Panc1 (cell line): ENCODE results near the gene CDC14B. TPM values are rescaled to one million over a fixed set of nuclear protein-coding genes. Genes with fewer than 3 reads are reported as not detected.

Experiments used
- ATAC-seq: fragments of 200-7000 bp; cut with Tn5 transposase; 2 replicates; pipeline ENCODE4 v1.9.1; 2020; ENCODE audit warnings: mild to moderate bottlenecking, moderate library complexity
- BruUV-seq: library from RNA; stranded (reverse); fragments of 400-500 nt; replicated peaks from 2 replicates; lab custom pipeline; 2021; lab: Mats Ljungman, UMichigan
- CTCF ChIA-PET: fragments of 300-600 bp; sonication (Branson Sonifier 250); formaldehyde crosslinking; loops from one replicate; lab custom pipeline; 2022; ENCODE audit warnings: antibody characterized with exemption; lab: Charles Lee
- POLR2A ChIA-PET: fragments of 300-600 bp; sonication (Branson Sonifier 250); formaldehyde crosslinking; loops from one replicate; lab custom pipeline; 2022; ENCODE audit warnings: antibody characterized with exemption; lab: Charles Lee
- DNase-seq: peaks from one replicate; pipeline ENCODE4 v3.0.0-alpha.2; 2010; ENCODE audit warnings: low read depth, low spot score
- H3K27ac ChIP-seq: 2 replicates; pipeline ENCODE4 v1.5.1; 2011; ENCODE audit warnings: mild to moderate bottlenecking, low read length, inconsistent platforms
- H3K27me3 ChIP-seq: fragments of 200-500 bp; sonication (Bioruptor generic); 2 replicates; pipeline ENCODE4 v1.6.0; 2014; ENCODE audit warnings: low read length, inconsistent platforms; ENCODE audit not compliant: control insufficient read depth, insufficient read depth
- H3K36me3 ChIP-seq: fragments of 200-500 bp; sonication (Bioruptor generic); 2 replicates; pipeline ENCODE4 v1.5.1; 2014; ENCODE audit warnings: inconsistent platforms, mild to moderate bottlenecking, low read length, moderate library complexity; ENCODE audit not compliant: control insufficient read depth, insufficient read depth
- H3K4me1 ChIP-seq: 2 replicates; pipeline ENCODE4 v1.5.1; 2011; ENCODE audit warnings: inconsistent platforms, mild to moderate bottlenecking, low read length, moderate library complexity; ENCODE audit not compliant: control insufficient read depth, insufficient read depth
- H3K4me3 ChIP-seq, 2 experiments: 2 replicates each; pipeline ENCODE4 v1.5.1; 2011 to 2012; ENCODE audit warnings: low read depth in 2 of 2, low read length in 2 of 2, mild to moderate bottlenecking in 2 of 2, inconsistent platforms in 1 of 2, moderate library complexity in 1 of 2
- H3K9me3 ChIP-seq: fragments of 200-500 bp; sonication (Bioruptor generic); 2 replicates; pipeline ENCODE4 v1.5.1; 2014; ENCODE audit warnings: low read depth, mild to moderate bottlenecking, inconsistent platforms, low read length, moderate library complexity; ENCODE audit not compliant: control insufficient read depth, insufficient read depth
- POLR2AphosphoS5 ChIP-seq: IDR thresholded peaks from 2 replicates; pipeline ENCODE4 v1.6.1; 2012; ENCODE audit warnings: mild to moderate bottlenecking, low read depth, low read length, moderate library complexity
- REST ChIP-seq, 2 experiments: IDR thresholded peaks; 2 replicates each; pipeline ENCODE4 v1.6.1; 2011 to 2012; ENCODE audit warnings: low read depth in 2 of 2, control low read depth in 1 of 2, low read length in 1 of 2, mild to moderate bottlenecking in 1 of 2, moderate library complexity in 1 of 2; ENCODE audit not compliant: insufficient read depth in 1 of 2
- SIN3A ChIP-seq: IDR thresholded peaks from 2 replicates; pipeline ENCODE4 v1.6.1; 2012; ENCODE audit warnings: low read depth, mild to moderate bottlenecking, low read length, moderate library complexity, borderline replicate concordance; ENCODE audit not compliant: insufficient read depth
- TCF7L2 ChIP-seq: IDR thresholded peaks from 2 replicates; pipeline ENCODE4 v1.6.1; 2011; ENCODE audit warnings: mild to moderate bottlenecking, low read depth, low read length, inconsistent platforms
- in situ Hi-C: cut with HindIII; loops from 2 replicates; pipeline ENCODE4 v1.10.0; 2016; ENCODE audit warnings: low sequenced_read_pairs, low pct_unique_long_range_greater_than_20kb
- intact Hi-C: fragments of 100-400 bp; cut with micrococcal nuclease; formaldehyde crosslinking; loops from one replicate; pipeline ENCODE4 v1.10.0; 2022; ENCODE audit not compliant: unreplicated experiment
- total RNA-seq: library from RNA; stranded (reverse); gene quantifications from one replicate; pipeline ENCODE4 v1.2.1, GENCODE V29; 2021; ENCODE audit not compliant: unreplicated experiment
- TF ChIP-seq, protein P1 (sequence below): fragments of 450-650 bp; IDR thresholded peaks from 2 replicates; pipeline ENCODE4 v1.5.1; 2017; ENCODE audit warnings: mild to moderate bottlenecking

Gene CDC14B
- total RNA-seq, 1 experiment from 2014 or later: 11.8 TPM

DNA sequence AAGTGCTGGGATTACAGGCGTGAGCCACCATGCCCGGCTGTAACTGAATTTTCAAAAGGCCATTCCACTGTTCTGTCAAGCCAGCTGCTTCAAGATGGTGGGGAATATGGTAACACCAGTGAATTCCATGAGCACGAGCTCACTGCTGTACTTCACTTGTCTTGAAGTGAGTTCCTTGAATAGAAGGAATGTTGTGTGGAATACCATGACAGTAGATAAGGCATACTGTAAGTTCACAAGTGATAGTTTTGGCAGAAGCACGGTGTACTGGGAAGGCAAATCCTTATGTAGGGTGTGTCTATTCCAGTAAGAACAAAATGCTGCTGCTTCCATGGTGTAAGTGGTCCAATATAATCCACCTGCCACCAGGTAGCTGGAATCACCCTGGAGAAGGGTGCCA, 42.1 kb upstream of the CDC14B start:
- CTCF ChIA-PET: interaction anchor here (0.6 kb wide), 1 partner anchor 189 kb away, joined by 3 read pairs; no protein-coding TSS in a partner anchor
- ATAC-seq (no peak), DNase-seq (no peak)
- no peaks in the 10 kb centered on the region for H3K9me3 ChIP-seq
- H3K4me3 ChIP-seq: no peak overlapping the region
- intact Hi-C loops (loop anchor here (5.0 kb wide), 1 partner anchor 334 kb away; no protein-coding TSS in a partner anchor), in situ Hi-C loops (no loop called here)
- POLR2A ChIA-PET: no interaction called here
- H3K4me1 ChIP-seq: no peaks in the 10 kb centered on the region
- H3K27ac ChIP-seq: no peak overlapping the region
- no peaks in the 10 kb centered on the region for H3K27me3 ChIP-seq
- no TSS peak for BruUV-seq
- TF ChIP-seq REST (IDR thresholded peaks at IDR 0.05; ENCODE audit: insufficient read depth in 1 of 2, low read depth in 2 of 2, low read length in 1 of 2): no peak
- TF ChIP-seq, protein P1, sequence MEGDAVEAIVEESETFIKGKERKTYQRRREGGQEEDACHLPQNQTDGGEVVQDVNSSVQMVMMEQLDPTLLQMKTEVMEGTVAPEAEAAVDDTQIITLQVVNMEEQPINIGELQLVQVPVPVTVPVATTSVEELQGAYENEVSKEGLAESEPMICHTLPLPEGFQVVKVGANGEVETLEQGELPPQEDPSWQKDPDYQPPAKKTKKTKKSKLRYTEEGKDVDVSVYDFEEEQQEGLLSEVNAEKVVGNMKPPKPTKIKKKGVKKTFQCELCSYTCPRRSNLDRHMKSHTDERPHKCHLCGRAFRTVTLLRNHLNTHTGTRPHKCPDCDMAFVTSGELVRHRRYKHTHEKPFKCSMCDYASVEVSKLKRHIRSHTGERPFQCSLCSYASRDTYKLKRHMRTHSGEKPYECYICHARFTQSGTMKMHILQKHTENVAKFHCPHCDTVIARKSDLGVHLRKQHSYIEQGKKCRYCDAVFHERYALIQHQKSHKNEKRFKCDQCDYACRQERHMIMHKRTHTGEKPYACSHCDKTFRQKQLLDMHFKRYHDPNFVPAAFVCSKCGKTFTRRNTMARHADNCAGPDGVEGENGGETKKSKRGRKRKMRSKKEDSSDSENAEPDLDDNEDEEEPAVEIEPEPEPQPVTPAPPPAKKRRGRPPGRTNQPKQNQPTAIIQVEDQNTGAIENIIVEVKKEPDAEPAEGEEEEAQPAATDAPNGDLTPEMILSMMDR: no peak
- TF ChIP-seq SIN3A: no peak
- TF ChIP-seq TCF7L2: no peak
- no peak for TF ChIP-seq POLR2AphosphoS5
- no peaks in the 10 kb centered on the region for H3K36me3 ChIP-seq

DNA sequence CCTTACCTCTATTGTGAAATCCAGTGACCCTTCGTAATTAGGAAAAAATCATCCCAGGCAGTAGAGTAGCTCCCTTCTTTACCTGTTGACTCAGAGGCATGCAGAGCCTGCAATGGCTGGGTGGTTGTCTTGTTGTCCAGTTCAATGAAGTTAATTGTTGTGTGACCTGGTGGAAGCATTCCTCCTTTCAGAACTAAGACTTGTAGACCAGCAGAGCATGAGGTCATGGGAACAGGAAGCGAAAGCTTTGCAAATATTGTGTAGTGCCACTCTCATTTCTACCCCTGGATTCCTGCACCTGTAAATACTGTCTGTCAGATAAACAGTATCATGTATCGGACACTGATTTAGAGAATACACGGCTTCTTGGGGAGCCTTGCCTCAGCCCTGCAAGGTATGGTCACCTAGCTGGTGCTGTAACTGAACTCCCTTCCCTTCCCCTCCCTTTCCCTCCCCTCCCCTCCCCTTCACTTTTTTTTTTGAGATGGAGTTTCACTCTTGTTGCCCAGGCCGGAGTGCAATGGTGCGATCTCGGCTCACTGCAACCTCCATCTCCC, 41.1 kb upstream of the CDC14B start:
- no TSS peak for BruUV-seq
- Histone ChIP-seq H3K36me3 (no peaks in the 10 kb centered on the region), H3K9me3 (no peaks in the 10 kb centered on the region), H3K27ac (no peak overlapping the region), H3K4me3 (no peak overlapping the region), H3K4me1 (no peaks in the 10 kb centered on the region), H3K27me3 (no peaks in the 10 kb centered on the region)
- ChIA-PET CTCF (no interaction called here), POLR2A (no interaction called here)
- DNase-seq (no peak), ATAC-seq (no peak)
- in situ Hi-C loops: no loop called here
- no peak for TF ChIP-seq TCF7L2
- TF ChIP-seq, protein P1: no peak
- TF ChIP-seq POLR2AphosphoS5: no peak
- no peak for TF ChIP-seq SIN3A
- TF ChIP-seq REST (IDR thresholded peaks at IDR 0.05; ENCODE audit: insufficient read depth in 1 of 2, low read depth in 2 of 2, low read length in 1 of 2): no peak
- intact Hi-C loops: loop anchor here (5.0 kb wide), 1 partner anchor 333 kb away; no protein-coding TSS in a partner anchor
